ENCODE data around the gene RPP30. TPM values are rescaled to one million over a fixed set of nuclear protein-coding genes. Genes with fewer than 3 reads are reported as not detected.
A peak's percentile ranks its signal among the peaks of the same experiment; 100 is the strongest.

The RPP30 gene
- total and polyA plus RNA-seq, 2 experiments from 2014 or later = 89.7 to 142 TPM

GRCh38 chr10:90865401-90865800, 6.4 kb upstream of the RPP30 start:
- Histone ChIP-seq H2AFZ (no peak overlapping the region), H3K27ac (ENCODE audit: low read depth) (no peak overlapping the region), H3K4me1 (ENCODE audit: insufficient read depth) (peaks cover 7% of the 10 kb centered on the region), H3K79me2 (replicated peaks; ENCODE audit: insufficient read depth) (no peaks in the 10 kb centered on the region), H3K27me3 (ENCODE audit: insufficient read depth) (no peaks in the 10 kb centered on the region), H3K36me3 (ENCODE audit: insufficient read depth) (0 out of 2 replicates have a peak, but pooled peaks cover 2% of the 10 kb centered on the region), H3K4me3 (no peak overlapping the region), H3K9me2 (ENCODE audit: insufficient read depth) (0 out of 2 replicates have a peak, but pooled peaks cover 4% of the 10 kb centered on the region), H3K4me2 (no peak overlapping the region), H3F3A (replicated peaks; ENCODE audit: low read depth) (no peaks in the 10 kb centered on the region), H4K20me1 (replicated peaks; ENCODE audit: insufficient read depth) (no peaks in the 10 kb centered on the region)
- Mint-ChIP-seq H3K4me3 (no peak overlapping the region), H3K27ac (no peak overlapping the region), H3K9me3 (peaks cover 16% of the 10 kb centered on the region), H3K27me3 (ENCODE audit: insufficient read depth, low read depth, poor library complexity) (no peaks in the 10 kb centered on the region), H3K36me3 (ENCODE audit: low read depth) (peaks cover 9% of the 10 kb centered on the region; the same call in 2 of the 3 replicates), H3K4me1 (peaks cover 23% of the 10 kb centered on the region)
- TF ChIP-seq CTCF (conservative IDR thresholded peaks at IDR 0.05; ENCODE audit: low read depth in 2 of 2) (peak; percentile 39 to 46; a peak in 3 of 4 replicates), JUNB (IDR thresholded peaks at IDR 0.05; ENCODE audit: unreplicated experiment) (no peak), EZH2phosphoT487 (IDR thresholded peaks at IDR 0.05; ENCODE audit: unreplicated experiment) (no peak), CREB1 (CRISPR knock-in tag; IDR thresholded peaks at IDR 0.05; ENCODE audit: low read depth) (no peak)
- DNase-seq (ENCODE audit: low spot score) = peak; percentile 19
- no peak for ATAC-seq

GRCh38 chr10:90866050-90866598, 5.7 kb upstream of the RPP30 start:
- Histone ChIP-seq H3K27ac (ENCODE audit: low read depth) (no peak overlapping the region), H3K9me2 (ENCODE audit: insufficient read depth) (0 out of 2 replicates have a peak, but pooled peaks cover 4% of the 10 kb centered on the region), H3K36me3 (ENCODE audit: insufficient read depth) (0 out of 2 replicates have a peak, but pooled peaks cover 2% of the 10 kb centered on the region), H3K4me1 (ENCODE audit: insufficient read depth) (peaks cover 8% of the 10 kb centered on the region), H3K4me2 (no peak overlapping the region), H4K20me1 (replicated peaks; ENCODE audit: insufficient read depth) (no peaks in the 10 kb centered on the region), H3F3A (replicated peaks; ENCODE audit: low read depth) (no peaks in the 10 kb centered on the region), H3K27me3 (ENCODE audit: insufficient read depth) (no peaks in the 10 kb centered on the region), H3K4me3 (no peak overlapping the region), H2AFZ (no peak overlapping the region), H3K79me2 (replicated peaks; ENCODE audit: insufficient read depth) (no peaks in the 10 kb centered on the region)
- ATAC-seq = no peak
- peaks cover 16% of the 10 kb centered on the region for H3K9me3 Mint-ChIP-seq
- H3K4me1 Mint-ChIP-seq = peaks cover 26% of the 10 kb centered on the region
- TF ChIP-seq CTCF (conservative IDR thresholded peaks at IDR 0.05; ENCODE audit: low read depth in 2 of 2) (no peak), NANOG (IDR thresholded peaks at IDR 0.05; ENCODE audit: borderline replicate concordance) (no peak), ZNF114 (CRISPR knock-in tag; IDR thresholded peaks at IDR 0.05) (no peak), CREB1 (CRISPR knock-in tag; IDR thresholded peaks at IDR 0.05; ENCODE audit: low read depth) (no peak), ZNF331 (CRISPR knock-in tag; IDR thresholded peaks at IDR 0.05; ENCODE audit: low read depth) (no peak)
- DNase-seq (ENCODE audit: low spot score) = no peak
- H3K27me3 Mint-ChIP-seq (ENCODE audit: insufficient read depth, low read depth, poor library complexity) = no peaks in the 10 kb centered on the region
- no peak overlapping the region for H3K27ac Mint-ChIP-seq
- H3K4me3 Mint-ChIP-seq = no peak overlapping the region
- peaks cover 9% of the 10 kb centered on the region; the same call in 2 of the 3 replicates for H3K36me3 Mint-ChIP-seq (ENCODE audit: low read depth)

Data from GM23338 (cell line).